Fibroblast of lung (primary cell): ENCODE results near the gene RBM33. TPM values are rescaled to one million over a fixed set of nuclear protein-coding genes. Genes with fewer than 3 reads are reported as not detected.

ENCODE experiments used
- DNase-seq, 2 donors: peaks; one replicate each; pipeline versions ENCODE4 v3.0.0 to v3.0.0-alpha.2; 2010; ENCODE audit warnings: low read depth in 2 of 2
- H2AFZ ChIP-seq: 2 replicates; pipeline ENCODE4 v1.5.1; 2012; ENCODE audit warnings: low read length, control low read depth, inconsistent platforms
- H3K27ac ChIP-seq: 2 replicates; pipeline ENCODE4 v1.5.1; 2011; ENCODE audit warnings: low read length, control low read depth; ENCODE audit not compliant: insufficient read depth
- H3K27me3 ChIP-seq: 2 replicates; pipeline ENCODE4 v1.5.1; 2011; ENCODE audit warnings: mild to moderate bottlenecking, low read length; ENCODE audit not compliant: control insufficient read depth, insufficient read depth
- H3K36me3 ChIP-seq: 2 replicates; pipeline ENCODE4 v1.5.1; 2011; ENCODE audit warnings: low read length; ENCODE audit not compliant: control insufficient read depth, insufficient read depth
- H3K4me1 ChIP-seq: 2 replicates; pipeline ENCODE4 v1.5.1; 2011; ENCODE audit warnings: low read length; ENCODE audit not compliant: control insufficient read depth, insufficient read depth; ENCODE audit errors: extremely low read depth
- H3K4me2 ChIP-seq: 2 replicates; pipeline ENCODE4 v1.5.1; 2011; ENCODE audit warnings: low read length, control low read depth; ENCODE audit not compliant: insufficient read depth; ENCODE audit errors: extremely low read depth
- H3K4me3 ChIP-seq, 4 experiments: fragments of 200-600 bp in 1 of 4; sonication (generic) in 1 of 4; replicated peaks in 1 of 4; 2 replicates each; pipeline ENCODE4 v1.5.1; 2011 to 2016; ENCODE audit warnings: low read length in 4 of 4, low read depth in 3 of 4, mild to moderate bottlenecking in 3 of 4, control low read depth in 2 of 4, inconsistent platforms in 1 of 4, mixed read lengths in 1 of 4; ENCODE audit not compliant: insufficient read depth in 1 of 4; ENCODE audit errors: control extremely low read depth in 1 of 4
- H3K79me2 ChIP-seq: 2 replicates; pipeline ENCODE4 v1.5.1; 2012; ENCODE audit warnings: mild to moderate bottlenecking, low read length, inconsistent platforms; ENCODE audit not compliant: control insufficient read depth, insufficient read depth
- H3K9ac ChIP-seq: 2 replicates; pipeline ENCODE4 v1.5.1; 2011; ENCODE audit warnings: mild to moderate bottlenecking, low read length, control low read depth; ENCODE audit not compliant: insufficient read depth
- H3K9me3 ChIP-seq: 2 replicates; pipeline ENCODE4 v1.5.1; 2012; ENCODE audit warnings: low read depth, low read length; ENCODE audit not compliant: control insufficient read depth, insufficient read depth
- H4K20me1 ChIP-seq: 2 replicates; pipeline ENCODE4 v1.5.1; 2011; ENCODE audit warnings: low read length; ENCODE audit not compliant: control insufficient read depth, insufficient read depth; ENCODE audit errors: extremely low read depth
- CTCF ChIP-seq, 2 donors: IDR thresholded peaks in 1 of 2; conservative IDR thresholded peaks in 1 of 2; 1 replicate in 1 of 2; 2 replicates in 1 of 2; pipeline ENCODE4 v1.5.1; 2011 to 2012; ENCODE audit warnings: low read length in 2 of 2, control low read depth in 1 of 2, inconsistent platforms in 1 of 2, low read depth in 1 of 2, mild to moderate bottlenecking in 1 of 2
- EZH2 ChIP-seq: IDR thresholded peaks from 2 replicates; pipeline ENCODE4 v1.5.1; 2012; ENCODE audit warnings: low read length, control low read depth, mild to moderate bottlenecking; ENCODE audit errors: missing control alignments
- polyA plus RNA-seq, 2 donors: library from polyadenylated mRNA; depleted of rRNA in 1 of 2; stranded (reverse) in 1 of 2; unstranded in 1 of 2; fragments of >200 nt; gene quantifications; 2 replicates each; pipeline ENCODE4 v1.2.1, GENCODE V29; 2011 to 2012; ENCODE audit warnings: missing spikeins in 1 of 2
- total RNA-seq: library from RNA; depleted of rRNA; stranded (reverse); fragments of >200 nt; gene quantifications from 2 replicates; pipeline ENCODE4 v1.2.1, GENCODE V29; 2014

Gene RBM33
- total and polyA plus RNA-seq, 2 donors (not counting 1 experiment from before 2014, with no cell fraction given), result 6.9 to 33.2 TPM

GRCh38 chr7:155792315-155792960 is 148.0 kb downstream of the RBM33 start:
- Histone ChIP-seq H3K27ac (no peak overlapping the region), H3K36me3 (no peaks in the 10 kb centered on the region), H3K9ac (no peak overlapping the region), H3K9me3 (no peaks in the 10 kb centered on the region), H3K79me2 (no peaks in the 10 kb centered on the region), H2AFZ (no peak overlapping the region), H3K27me3 (no peaks in the 10 kb centered on the region), H3K4me1 (no peaks in the 10 kb centered on the region), H4K20me1 (no peaks in the 10 kb centered on the region), H3K4me3 (no peak overlapping the region), H3K4me2 (no peak overlapping the region)
- no peak for DNase-seq
- TF ChIP-seq CTCF (conservative IDR thresholded peaks at IDR 0.05 in 1 of 2, IDR thresholded peaks at IDR 0.05 in 1 of 2; ENCODE audit: low read depth in 1 of 2, low read length in 2 of 2), result no peak
- TF ChIP-seq EZH2, result no peak

- Histone ChIP-seq H3K27me3 (no peaks in the 10 kb centered on the region), H3K9ac (no peak overlapping the region), H3K4me3 (no peak overlapping the region), H3K79me2 (no peaks in the 10 kb centered on the region), H3K27ac (no peak overlapping the region), H4K20me1 (no peaks in the 10 kb centered on the region), H2AFZ (no peak overlapping the region), H3K4me1 (no peaks in the 10 kb centered on the region), H3K36me3 (no peaks in the 10 kb centered on the region), H3K9me3 (no peaks in the 10 kb centered on the region), H3K4me2 (no peak overlapping the region)
- no peak for DNase-seq
- no peak for TF ChIP-seq EZH2
- no peak for TF ChIP-seq CTCF (conservative IDR thresholded peaks at IDR 0.05 in 1 of 2, IDR thresholded peaks at IDR 0.05 in 1 of 2; ENCODE audit: low read depth in 1 of 2, low read length in 2 of 2)
These were observed 148.6 kb downstream of the RBM33 start for GRCh38 chr7:155792999-155793560.

- H4K20me1 ChIP-seq, result no peaks in the 10 kb centered on the region
- no peak overlapping the region for H3K4me3 ChIP-seq
- H2AFZ ChIP-seq, result no peak overlapping the region
- no peak overlapping the region for H3K4me2 ChIP-seq
- H3K79me2 ChIP-seq, result no peaks in the 10 kb centered on the region
- no peak for DNase-seq
- H3K36me3 ChIP-seq, result no peaks in the 10 kb centered on the region
- TF ChIP-seq EZH2, result no peak
- TF ChIP-seq CTCF (conservative IDR thresholded peaks at IDR 0.05 in 1 of 2, IDR thresholded peaks at IDR 0.05 in 1 of 2; ENCODE audit: low read depth in 1 of 2, low read length in 2 of 2), result no peak
- H3K4me1 ChIP-seq, result no peaks in the 10 kb centered on the region
- H3K9me3 ChIP-seq, result no peaks in the 10 kb centered on the region
- H3K27me3 ChIP-seq, result no peaks in the 10 kb centered on the region
- no peak overlapping the region for H3K27ac ChIP-seq
- no peak overlapping the region for H3K9ac ChIP-seq
These were observed 149.3 kb downstream of the RBM33 start for GRCh38 chr7:155793720-155794119.
